HG03342 (cell line): Measurements from ENCODE around the gene PDCD6IP.

Source experiments
- ATAC-seq: cut with Tn5 transposase; IDR thresholded peaks from one replicate; pipeline ENCODE4 v1.9.1; 2021; ENCODE audit warnings: mild to moderate bottlenecking, moderate library complexity; ENCODE audit not compliant: unreplicated experiment

The PDCD6IP gene

GRCh38 chr3:33886015-33886414 is 87.6 kb downstream of the PDCD6IP start:
- ATAC-seq = no peak

- no peak for ATAC-seq
Observed at GRCh38 chr3:33887478-33887877, 89.0 kb downstream of the PDCD6IP start.

- no peak for ATAC-seq
Observed at GRCh38 chr3:33889394-33890039, 91.1 kb downstream of the PDCD6IP start.

GRCh38 chr3:33892655-33893054 is 94.2 kb downstream of the PDCD6IP start:
- no peak for ATAC-seq

GRCh38 chr3:33895658-33896057 is 97.2 kb downstream of the PDCD6IP start:
- ATAC-seq = no peak

GRCh38 chr3:33897306-33897705 is 98.9 kb downstream of the PDCD6IP start:
- no peak for ATAC-seq

- ATAC-seq = no peak
Observed at GRCh38 chr3:33898901-33899300, 100.5 kb downstream of the PDCD6IP start.

GRCh38 chr3:33900440-33900808 is 102.0 kb downstream of the PDCD6IP start:
- ATAC-seq = no peak

- no peak for ATAC-seq
Observed at GRCh38 chr3:33900809-33901505, 102.5 kb downstream of the PDCD6IP start.

GRCh38 chr3:33901862-33902563 is 103.6 kb downstream of the PDCD6IP start:
- no peak for ATAC-seq

GRCh38 chr3:33904730-33905129 is 106.3 kb downstream of the PDCD6IP start:
- ATAC-seq = no peak

GRCh38 chr3:33908250-33908851 is 109.9 kb downstream of the PDCD6IP start:
- ATAC-seq = no peak

- no peak for ATAC-seq
Observed at GRCh38 chr3:33909547-33909946, 111.1 kb downstream of the PDCD6IP start.

GRCh38 chr3:33910031-33910430 is 111.6 kb downstream of the PDCD6IP start:
- no peak for ATAC-seq

- no peak for ATAC-seq
Observed at GRCh38 chr3:33911525-33912322, 113.3 kb downstream of the PDCD6IP start.

- ATAC-seq = no peak
Observed at GRCh38 chr3:33914212-33914611, 115.8 kb downstream of the PDCD6IP start.

- no peak for ATAC-seq
Observed at GRCh38 chr3:33914731-33915379, 116.4 kb downstream of the PDCD6IP start.

- no peak for ATAC-seq
Observed at GRCh38 chr3:33915796-33916546, 117.5 kb downstream of the PDCD6IP start.

- ATAC-seq = no peak
Observed at GRCh38 chr3:33918126-33918756, 119.8 kb downstream of the PDCD6IP start.
